Panc1 (cell line): ENCODE measurements around the gene IWS1. TPM values are rescaled to one million over a fixed set of nuclear protein-coding genes. Genes with fewer than 3 reads are reported as not detected.
A peak's percentile ranks its signal among the peaks of the same experiment; 100 is the strongest.

ENCODE experiments used
- ATAC-seq: fragments of 200-7000 bp; cut with Tn5 transposase; 2 replicates; pipeline ENCODE4 v1.9.1; 2020; ENCODE audit warnings: mild to moderate bottlenecking, moderate library complexity
- BruUV-seq: library from RNA; stranded (reverse); fragments of 400-500 nt; replicated peaks from 2 replicates; lab custom pipeline; 2021; lab: Mats Ljungman, UMichigan
- CTCF ChIA-PET: fragments of 300-600 bp; sonication (Branson Sonifier 250); formaldehyde crosslinking; loops from one replicate; lab custom pipeline; 2022; ENCODE audit warnings: antibody characterized with exemption; lab: Charles Lee
- POLR2A ChIA-PET: fragments of 300-600 bp; sonication (Branson Sonifier 250); formaldehyde crosslinking; loops from one replicate; lab custom pipeline; 2022; ENCODE audit warnings: antibody characterized with exemption; lab: Charles Lee
- DNase-seq: peaks from one replicate; pipeline ENCODE4 v3.0.0-alpha.2; 2010; ENCODE audit warnings: low read depth, low spot score
- H3K27ac ChIP-seq: 2 replicates; pipeline ENCODE4 v1.5.1; 2011; ENCODE audit warnings: mild to moderate bottlenecking, low read length, inconsistent platforms
- H3K27me3 ChIP-seq: fragments of 200-500 bp; sonication (Bioruptor generic); 2 replicates; pipeline ENCODE4 v1.6.0; 2014; ENCODE audit warnings: low read length, inconsistent platforms; ENCODE audit not compliant: control insufficient read depth, insufficient read depth
- H3K36me3 ChIP-seq: fragments of 200-500 bp; sonication (Bioruptor generic); 2 replicates; pipeline ENCODE4 v1.5.1; 2014; ENCODE audit warnings: inconsistent platforms, mild to moderate bottlenecking, low read length, moderate library complexity; ENCODE audit not compliant: control insufficient read depth, insufficient read depth
- H3K4me1 ChIP-seq: 2 replicates; pipeline ENCODE4 v1.5.1; 2011; ENCODE audit warnings: inconsistent platforms, mild to moderate bottlenecking, low read length, moderate library complexity; ENCODE audit not compliant: control insufficient read depth, insufficient read depth
- H3K4me3 ChIP-seq, 2 experiments: 2 replicates each; pipeline ENCODE4 v1.5.1; 2011 to 2012; ENCODE audit warnings: low read depth in 2 of 2, low read length in 2 of 2, mild to moderate bottlenecking in 2 of 2, inconsistent platforms in 1 of 2, moderate library complexity in 1 of 2
- H3K9me3 ChIP-seq: fragments of 200-500 bp; sonication (Bioruptor generic); 2 replicates; pipeline ENCODE4 v1.5.1; 2014; ENCODE audit warnings: low read depth, mild to moderate bottlenecking, inconsistent platforms, low read length, moderate library complexity; ENCODE audit not compliant: control insufficient read depth, insufficient read depth
- CTCF ChIP-seq: fragments of 450-650 bp; IDR thresholded peaks from 2 replicates; pipeline ENCODE4 v1.5.1; 2017; ENCODE audit warnings: mild to moderate bottlenecking
- POLR2AphosphoS5 ChIP-seq: IDR thresholded peaks from 2 replicates; pipeline ENCODE4 v1.6.1; 2012; ENCODE audit warnings: mild to moderate bottlenecking, low read depth, low read length, moderate library complexity
- REST ChIP-seq, 2 experiments: IDR thresholded peaks; 2 replicates each; pipeline ENCODE4 v1.6.1; 2011 to 2012; ENCODE audit warnings: low read depth in 2 of 2, control low read depth in 1 of 2, low read length in 1 of 2, mild to moderate bottlenecking in 1 of 2, moderate library complexity in 1 of 2; ENCODE audit not compliant: insufficient read depth in 1 of 2
- SIN3A ChIP-seq: IDR thresholded peaks from 2 replicates; pipeline ENCODE4 v1.6.1; 2012; ENCODE audit warnings: low read depth, mild to moderate bottlenecking, low read length, moderate library complexity, borderline replicate concordance; ENCODE audit not compliant: insufficient read depth
- TCF7L2 ChIP-seq: IDR thresholded peaks from 2 replicates; pipeline ENCODE4 v1.6.1; 2011; ENCODE audit warnings: mild to moderate bottlenecking, low read depth, low read length, inconsistent platforms
- in situ Hi-C: cut with HindIII; loops from 2 replicates; pipeline ENCODE4 v1.10.0; 2016; ENCODE audit warnings: low sequenced_read_pairs, low pct_unique_long_range_greater_than_20kb
- intact Hi-C: fragments of 100-400 bp; cut with micrococcal nuclease; formaldehyde crosslinking; loops from one replicate; pipeline ENCODE4 v1.10.0; 2022; ENCODE audit not compliant: unreplicated experiment
- total RNA-seq: library from RNA; stranded (reverse); gene quantifications from one replicate; pipeline ENCODE4 v1.2.1, GENCODE V29; 2021; ENCODE audit not compliant: unreplicated experiment

Gene IWS1
- total RNA-seq, 1 experiment from 2014 or later, result 48.6 TPM

- Histone ChIP-seq H3K4me3 (no peak overlapping the region), H3K9me3 (no peaks in the 10 kb centered on the region), H3K27me3 (no peaks in the 10 kb centered on the region), H3K4me1 (peaks cover 8% of the 10 kb centered on the region), H3K27ac (no peak overlapping the region), H3K36me3 (peaks cover 20% of the 10 kb centered on the region; the same call in 1 of the 2 replicates)
- DNase-seq, result no peak
- BruUV-seq, result no TSS peak
- POLR2A ChIA-PET, result interaction anchor here (0.6 kb wide), 1 partner anchor 233 kb away, joined by 8 read pairs; no protein-coding TSS in a partner anchor
- in situ Hi-C loops, result no loop called here
- no peak for TF ChIP-seq REST (IDR thresholded peaks at IDR 0.05; ENCODE audit: insufficient read depth in 1 of 2, low read depth in 2 of 2, low read length in 1 of 2)
- TF ChIP-seq POLR2AphosphoS5, result no peak
- TF ChIP-seq TCF7L2, result no peak
- no peak for TF ChIP-seq SIN3A
- TF ChIP-seq CTCF, result no peak
- CTCF ChIA-PET, result interaction anchor here (0.6 kb wide), 1 partner anchor 13 kb away, joined by 3 read pairs; no protein-coding TSS in a partner anchor
- intact Hi-C loops, result no loop called here
- ATAC-seq, result 0 out of 2 replicates have a peak, but pooled peaks have one; percentile 11
Observed at GRCh38 chr2:127516041-127516762, 10.1 kb downstream of the IWS1 start.

- Histone ChIP-seq H3K36me3 (peaks cover 20% of the 10 kb centered on the region; the same call in 1 of the 2 replicates), H3K27ac (no peak overlapping the region), H3K27me3 (no peaks in the 10 kb centered on the region), H3K4me1 (peaks cover 11% of the 10 kb centered on the region), H3K9me3 (no peaks in the 10 kb centered on the region), H3K4me3 (no peak overlapping the region)
- ChIA-PET POLR2A (interaction anchor here (0.6 kb wide), 1 partner anchor 232 kb away, joined by 8 read pairs; no protein-coding TSS in a partner anchor), CTCF (interaction anchor here (0.5 to 0.6 kb wide), 2 partner anchors 14 to 381 kb away, joined by 3 to 5 read pairs; no protein-coding TSS in a partner anchor)
- ATAC-seq (no peak), DNase-seq (no peak)
- TF ChIP-seq CTCF (no peak), SIN3A (no peak), TCF7L2 (no peak), POLR2AphosphoS5 (no peak), REST (IDR thresholded peaks at IDR 0.05; ENCODE audit: insufficient read depth in 1 of 2, low read depth in 2 of 2, low read length in 1 of 2) (no peak)
- BruUV-seq, result no TSS peak
- in situ Hi-C loops, result no loop called here
- intact Hi-C loops, result no loop called here
Observed at GRCh38 chr2:127515383-127515915, 10.8 kb downstream of the IWS1 start.
